OCI-M2 (cell line): Measurements from ENCODE around the gene AGO3.
"Not testable (repeated sequence)": the region's sequence is repeated elsewhere in the genome, so short reads cannot be mapped to it uniquely, and the experiment has no call there.

Source experiments
- DNase-seq: peaks from one replicate; lab custom pipeline; 2025; ENCODE audit not compliant: unreplicated experiment; lab: John Stamatoyannopoulos, UW

The AGO3 gene

DNA sequence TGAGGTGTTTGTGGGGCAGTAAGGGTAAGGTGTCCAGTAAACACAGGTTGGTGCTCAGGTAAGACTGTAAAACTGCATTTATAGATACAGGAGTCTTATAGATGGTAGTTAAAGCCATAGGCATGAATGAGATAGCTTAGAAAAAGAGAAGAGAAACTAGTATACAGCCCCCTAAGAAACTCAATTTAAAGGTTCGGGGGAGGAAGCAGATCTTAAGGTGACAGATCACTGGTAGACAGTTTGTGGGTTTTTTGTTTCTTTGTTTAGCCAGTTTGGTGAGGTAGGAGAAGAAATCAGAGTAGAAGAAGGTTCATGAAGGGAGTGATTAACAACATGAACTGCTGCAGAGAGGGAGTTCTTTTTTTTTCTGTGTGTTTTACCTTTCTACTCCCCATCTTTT lies 6.1 kb upstream of the AGO3 start:
- DNase-seq = no peak

DNA sequence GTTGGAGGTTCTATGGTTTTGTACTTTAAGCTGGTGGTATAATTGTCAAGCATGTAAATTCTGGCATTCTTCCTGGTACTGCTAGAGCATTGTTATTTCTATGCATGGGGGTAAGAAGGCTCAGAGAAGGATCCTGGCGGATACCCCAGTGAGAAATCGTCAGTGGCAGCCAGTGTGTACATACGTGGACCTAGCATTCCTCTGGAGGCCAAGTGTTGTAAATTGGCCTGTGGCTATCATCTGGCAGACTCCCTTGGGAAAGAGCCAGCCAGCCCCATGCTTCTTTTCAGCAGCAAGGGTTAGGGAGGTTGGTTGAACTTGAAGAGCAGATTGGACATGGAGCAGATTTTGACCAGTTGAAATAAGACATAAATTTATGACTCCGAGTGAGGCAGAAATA lies 5.2 kb upstream of the AGO3 start:
- no peak for DNase-seq

- DNase-seq = no peak
Observed at GRCh38 chr1:35927472-35927871, 3.4 kb upstream of the AGO3 start.

DNA sequence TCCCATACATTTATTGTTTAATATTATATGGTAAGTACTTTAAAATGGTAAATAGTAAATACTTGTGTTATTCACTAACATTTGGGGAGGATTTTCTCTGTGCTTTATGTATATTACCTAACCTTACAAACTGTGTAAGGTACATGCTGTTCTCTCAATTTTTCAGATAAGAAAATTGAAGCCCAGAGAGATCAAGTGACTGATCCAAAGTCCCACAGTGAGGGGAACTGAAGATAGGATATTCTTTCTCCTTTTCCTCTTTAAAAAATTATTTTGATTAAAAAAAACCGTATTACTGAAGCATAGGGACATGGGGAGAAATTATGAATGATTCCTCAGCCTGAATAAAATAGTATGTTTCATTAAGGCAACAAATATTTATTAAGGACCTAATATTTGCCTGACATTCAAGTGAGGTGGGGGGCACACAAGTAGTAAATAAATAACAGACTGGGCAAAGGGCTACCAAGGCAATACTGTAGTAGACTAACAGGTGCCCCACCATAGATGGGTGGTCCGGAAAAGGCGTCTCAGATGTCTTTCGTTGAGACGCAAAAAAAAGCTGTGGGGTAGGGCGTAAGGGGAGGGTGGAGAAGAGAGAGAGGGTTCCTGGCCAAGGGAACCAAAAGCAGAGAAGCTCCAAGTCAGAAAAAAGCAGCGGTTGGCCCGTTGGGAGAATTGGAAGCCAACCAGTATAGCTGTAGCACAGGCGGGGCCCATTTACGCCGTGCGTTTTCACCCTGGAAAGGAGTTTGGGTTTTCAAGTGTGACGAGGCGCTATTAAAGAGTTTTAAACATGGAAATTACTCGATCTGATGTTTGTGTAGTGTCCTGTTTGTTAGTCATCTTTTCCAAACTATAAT lies 944 bp upstream of the AGO3 start:
- DNase-seq = no peak

DNA sequence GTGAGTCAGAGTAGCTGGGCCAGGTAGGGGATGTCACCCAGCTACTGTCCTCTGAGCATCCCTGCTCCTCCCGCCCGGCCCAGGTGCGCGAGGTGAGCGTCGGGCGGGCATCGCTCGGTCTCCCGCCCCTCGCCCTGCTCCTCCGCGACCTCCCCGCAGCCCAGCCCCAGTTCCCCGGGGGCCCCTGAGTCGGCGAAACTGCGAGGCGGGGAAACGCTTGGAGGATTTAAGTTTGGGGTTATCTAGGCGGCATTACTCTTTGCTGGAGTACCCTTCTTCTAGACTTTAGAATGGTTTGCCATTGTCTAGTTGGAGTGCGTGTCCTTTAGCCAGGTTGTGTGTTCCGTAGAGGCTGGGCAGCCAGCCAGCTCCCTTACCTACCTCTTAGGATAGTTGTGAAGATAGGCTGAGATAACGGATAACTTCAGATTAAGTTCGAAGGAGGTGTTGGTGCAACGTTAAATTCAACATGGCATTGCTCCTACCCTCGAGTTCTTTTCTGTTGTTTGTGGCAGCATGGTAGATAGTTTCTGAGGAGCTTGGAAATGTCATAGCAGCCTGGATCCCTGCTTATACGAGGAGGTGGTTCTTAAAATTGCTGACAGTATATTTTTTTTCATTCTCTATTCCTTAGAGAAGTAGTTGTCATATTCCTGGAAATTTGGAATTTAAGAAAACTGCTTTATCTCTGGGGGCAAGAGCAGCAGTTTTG lies 697 bp downstream of the AGO3 start:
- DNase-seq = no peak

DNA sequence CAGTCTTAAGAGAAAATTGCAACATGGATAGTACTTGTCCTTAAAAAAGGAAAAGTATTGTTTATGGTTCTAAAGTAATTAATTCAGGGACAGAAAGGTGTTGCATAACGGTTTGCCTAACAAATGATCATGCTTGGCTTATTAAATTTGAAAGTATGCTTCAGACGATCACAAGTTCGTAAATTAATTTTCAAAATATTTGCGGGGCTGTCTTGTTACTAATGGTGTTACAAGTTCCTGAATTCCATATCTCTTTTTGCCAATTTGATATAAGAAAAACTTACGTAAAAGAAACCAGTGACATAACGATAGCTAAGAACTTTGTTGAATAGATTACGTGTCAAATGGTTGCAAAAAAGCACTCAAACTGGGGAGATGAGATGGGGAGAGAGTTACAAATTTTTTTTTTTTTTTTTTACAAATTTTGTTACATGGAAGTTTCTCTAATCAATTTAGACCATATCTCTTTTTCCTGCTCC lies 1.3 kb downstream of the AGO3 start:
- DNase-seq = no peak

DNA sequence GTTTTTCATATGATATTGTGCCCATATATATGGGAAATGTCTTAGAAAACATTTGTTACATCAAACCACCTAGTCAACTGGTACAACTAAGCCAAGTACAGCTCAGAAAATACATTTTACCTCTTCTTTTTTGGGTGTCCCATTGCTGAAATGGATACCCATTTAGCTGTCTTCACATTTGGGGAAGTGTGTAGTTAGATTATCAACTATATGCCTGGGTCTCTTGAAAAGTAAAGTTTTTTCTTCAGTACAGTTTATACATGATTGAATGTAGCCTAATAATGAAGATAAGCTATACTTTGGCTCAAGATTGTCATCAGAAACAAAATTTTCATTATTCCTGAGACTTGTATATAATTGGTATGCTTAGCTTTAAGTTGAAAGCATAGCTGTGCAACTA lies 2.0 kb downstream of the AGO3 start:
- no peak for DNase-seq

- DNase-seq = no peak
Observed at GRCh38 chr1:35935442-35936388, 4.8 kb downstream of the AGO3 start.

- no peak for DNase-seq
Observed at GRCh38 chr1:35936838-35937237, 5.9 kb downstream of the AGO3 start.

- DNase-seq = no peak
Observed at GRCh38 chr1:35939484-35939883, 8.6 kb downstream of the AGO3 start.

DNA sequence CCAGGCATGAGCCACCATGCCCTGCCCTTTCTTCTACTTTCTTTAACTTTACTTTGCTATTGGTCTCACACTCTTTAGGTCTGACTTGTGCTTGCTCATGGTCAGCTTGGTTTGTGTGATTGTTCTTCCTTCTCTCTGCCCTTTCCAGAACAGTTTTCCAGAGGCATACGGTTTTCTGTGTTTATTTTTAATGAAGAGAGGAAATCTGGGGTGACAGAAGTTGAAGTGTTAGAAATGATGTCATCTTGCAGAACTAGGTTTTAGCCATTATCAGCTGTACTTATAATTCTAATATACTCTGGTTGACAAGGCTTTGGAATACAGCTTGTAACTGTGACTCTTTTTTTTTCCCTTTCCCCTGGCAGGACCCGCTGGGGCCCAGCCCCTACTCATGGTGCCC lies 14.4 kb downstream of the AGO3 start:
- no peak for DNase-seq

DNA sequence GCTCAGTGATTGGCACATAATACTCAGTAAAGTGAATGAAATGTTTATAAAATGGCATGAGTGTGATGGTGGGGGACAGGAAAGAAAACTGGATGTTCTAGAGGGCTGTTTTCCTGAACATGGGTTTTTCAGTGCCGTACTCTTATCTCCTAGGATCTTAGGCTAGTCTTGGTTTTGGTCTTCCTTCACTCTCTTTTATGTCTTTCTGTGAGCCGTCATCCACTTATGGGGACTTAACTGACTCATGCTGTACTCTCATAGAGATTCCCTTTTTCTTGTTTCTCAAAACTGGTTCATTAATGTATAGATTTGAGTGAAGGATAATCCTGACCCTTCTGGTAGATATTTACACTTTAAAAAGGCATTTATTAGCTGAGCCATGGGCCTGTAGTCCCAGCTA lies 16.6 kb downstream of the AGO3 start:
- no peak for DNase-seq

DNA sequence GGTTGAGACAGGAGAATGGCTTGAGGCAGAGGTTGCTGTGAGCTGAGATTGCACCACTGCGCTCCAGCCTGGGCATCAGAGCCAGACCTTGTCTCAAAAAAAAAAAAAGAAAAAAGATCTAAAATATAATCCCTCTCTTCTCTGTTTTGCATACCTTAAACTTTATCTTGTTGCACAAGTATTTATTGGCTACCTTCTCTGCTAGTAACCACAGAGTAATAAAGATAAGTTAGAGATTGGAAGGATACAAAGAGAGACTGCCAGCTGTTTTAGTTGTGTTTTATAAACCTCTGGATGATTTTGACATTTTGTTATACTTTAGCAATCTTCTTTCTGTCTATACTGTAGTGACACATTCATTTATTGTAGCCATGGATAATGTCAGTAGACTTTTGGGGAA lies 27.7 kb downstream of the AGO3 start:
- DNase-seq = no peak

- DNase-seq = no peak
Observed at GRCh38 chr1:35959304-35959703, 28.4 kb downstream of the AGO3 start.

GRCh38 chr1:35962952-35963351 lies 32.0 kb downstream of the AGO3 start:
- DNase-seq = no peak

DNA sequence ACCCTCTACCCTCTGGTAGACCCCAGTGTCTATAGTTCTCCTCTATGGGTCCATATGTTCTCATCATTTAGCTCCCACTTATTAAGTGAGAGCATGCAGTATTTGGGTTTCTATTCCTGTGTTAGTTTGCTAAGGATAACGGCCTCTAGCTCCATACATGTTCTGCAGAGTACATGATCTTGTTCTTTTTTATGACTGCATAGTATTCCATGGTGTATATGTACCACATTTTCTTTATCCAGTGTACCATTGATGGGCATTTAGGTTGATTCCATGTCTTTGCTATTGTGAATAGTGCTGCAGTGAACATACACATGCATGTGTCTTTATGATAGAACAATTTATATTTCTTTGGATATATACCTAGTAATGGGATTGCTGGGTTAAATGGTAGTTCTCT lies 33.4 kb downstream of the AGO3 start:
- DNase-seq = not testable (repeated sequence)

- DNase-seq = no peak
Observed at GRCh38 chr1:35968396-35968795, 37.5 kb downstream of the AGO3 start.

- no peak for DNase-seq
Observed at GRCh38 chr1:35971601-35972000, 40.7 kb downstream of the AGO3 start.

GRCh38 chr1:35972631-35973030 lies 41.7 kb downstream of the AGO3 start:
- not testable (repeated sequence) for DNase-seq

DNA sequence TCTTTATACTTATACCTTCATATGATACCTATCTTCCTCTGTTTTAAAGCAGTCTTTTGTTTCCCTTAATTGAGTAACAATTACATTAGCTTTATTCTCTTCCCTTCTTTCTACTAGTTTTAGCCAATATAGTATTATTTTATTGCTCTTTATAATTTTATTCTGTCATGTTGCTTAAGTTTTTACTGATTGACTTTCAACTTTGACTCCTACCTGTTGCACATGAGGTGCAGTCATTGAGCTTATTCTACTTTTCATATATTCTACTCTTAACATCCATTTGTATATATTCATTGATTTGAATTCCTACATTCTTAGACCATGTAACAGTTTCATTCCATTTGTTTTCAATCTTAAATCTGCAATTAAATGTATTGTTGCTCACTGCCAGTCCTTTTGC lies 49.2 kb downstream of the AGO3 start:
- no peak for DNase-seq

- no peak for DNase-seq
Observed at GRCh38 chr1:35988237-35988636, 57.3 kb downstream of the AGO3 start.
